HEK293 (cell line): ENCODE results near the gene ASXL3.

Source experiments
- BCL11B ChIP-seq: fragments of 450-650 bp; formaldehyde crosslinking; IDR thresholded peaks from 2 replicates; pipeline ENCODE4 v1.5.1; 2016; ENCODE audit warnings: low read depth, missing biosample characterization, missing genetic modification characterization
- ZBTB49 ChIP-seq: fragments of 450-650 bp; formaldehyde crosslinking; IDR thresholded peaks from 2 replicates; pipeline ENCODE4 v1.5.1; 2016; ENCODE audit warnings: missing biosample characterization, missing genetic modification characterization, low read depth
- ZNF112 ChIP-seq: fragments of 450-650 bp; formaldehyde crosslinking; IDR thresholded peaks from 2 replicates; pipeline ENCODE4 v1.5.0; 2017; ENCODE audit warnings: missing biosample characterization, missing genetic modification characterization
- ZNF223 ChIP-seq: fragments of 450-650 bp; formaldehyde crosslinking; IDR thresholded peaks from 2 replicates; pipeline ENCODE4 v1.5.1; 2016; ENCODE audit warnings: missing biosample characterization, missing genetic modification characterization

GRCh38 chr18:33594799-33595198 lies 16.8 kb downstream of the ASXL3 start:
- TF ChIP-seq ZNF112 (no peak), ZBTB49 (tag by site-specific recombination) (no peak), ZNF223 (tag by site-specific recombination) (no peak), BCL11B (tag by site-specific recombination) (no peak)
